Stimulated activated effector memory CD8-positive, alpha-beta T cell treated with anti-CD3 and anti-CD28 coated beads, Interleukin-12 subunit alpha, Interleukin-12 subunit beta, amount 100 ng/mL, for 72 hours (primary cell): ENCODE measurements around the gene HOMER2.
A peak's percentile ranks its signal among the peaks of the same experiment; 100 is the strongest.

Experiments
- ATAC-seq: fragments of 150-1000 bp; cut with Tn5 transposase; 2 replicates; pipeline ENCODE4 v1.10.0; 2021
- DNase-seq, 2 donors: peaks; one replicate each; pipeline ENCODE4 v3.0.0; 2021 to 2022; ENCODE audit warnings: low spot score in 2 of 2
- H3K27ac Mint-ChIP-seq: one replicate; pipeline ENCODE4 v1.8.0; 2022; ENCODE audit warnings: mild to moderate bottlenecking, mixed read lengths
- H3K36me3 Mint-ChIP-seq: one replicate; pipeline ENCODE4 v1.8.0; 2022; ENCODE audit warnings: mild to moderate bottlenecking, mixed read lengths
- H3K4me1 Mint-ChIP-seq: one replicate; pipeline ENCODE4 v1.8.0; 2022; ENCODE audit warnings: mixed read lengths
- H3K4me3 Mint-ChIP-seq: one replicate; pipeline ENCODE4 v1.8.0; 2022; ENCODE audit warnings: mild to moderate bottlenecking, mixed read lengths
- H3K9me3 Mint-ChIP-seq: one replicate; pipeline ENCODE4 v1.8.0; 2022; ENCODE audit warnings: mixed read lengths

HOMER2 gene

DNA sequence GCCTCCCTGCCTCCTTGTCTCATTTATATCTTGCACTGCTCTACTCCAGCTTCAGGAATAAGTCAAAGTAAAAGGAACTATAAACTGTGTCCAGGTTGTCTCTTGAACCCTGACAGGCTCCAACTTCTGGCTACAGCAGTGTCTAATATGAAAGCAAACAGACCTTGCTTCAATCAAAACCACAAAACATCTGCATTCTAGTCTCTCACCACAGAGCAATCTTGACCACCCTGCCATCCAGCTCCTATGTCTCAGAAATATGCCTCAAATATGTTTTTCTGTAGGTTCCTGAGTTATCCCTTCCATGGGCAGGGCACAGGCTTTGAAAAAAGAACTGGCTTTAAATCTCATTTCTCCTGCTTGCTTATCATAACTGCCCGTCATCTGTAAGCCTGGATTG lies 20.5 kb upstream of the HOMER2 start:
- Mint-ChIP-seq H3K4me1 (no peaks in the 10 kb centered on the region), H3K9me3 (no peaks in the 10 kb centered on the region), H3K36me3 (no peaks in the 10 kb centered on the region), H3K27ac (no peak overlapping the region), H3K4me3 (no peak overlapping the region)
- ATAC-seq (no peak), DNase-seq (no peak)

GRCh38 chr15:82971218-82971984 lies 18.9 kb upstream of the HOMER2 start:
- ATAC-seq, result no peak
- H3K36me3 Mint-ChIP-seq, result no peaks in the 10 kb centered on the region
- no peak for DNase-seq
- no peak overlapping the region for H3K27ac Mint-ChIP-seq
- H3K4me3 Mint-ChIP-seq, result no peak overlapping the region
- H3K4me1 Mint-ChIP-seq, result peaks cover 12% of the 10 kb centered on the region
- no peaks in the 10 kb centered on the region for H3K9me3 Mint-ChIP-seq

GRCh38 chr15:82970696-82971095 lies 18.2 kb upstream of the HOMER2 start:
- Mint-ChIP-seq H3K4me3 (no peak overlapping the region), H3K27ac (no peak overlapping the region), H3K36me3 (no peaks in the 10 kb centered on the region), H3K9me3 (no peaks in the 10 kb centered on the region), H3K4me1 (peaks cover 19% of the 10 kb centered on the region)
- ATAC-seq, result no peak
- no peak for DNase-seq

GRCh38 chr15:82970078-82970686 lies 17.7 kb upstream of the HOMER2 start:
- Mint-ChIP-seq H3K9me3 (no peaks in the 10 kb centered on the region), H3K4me3 (no peak overlapping the region), H3K4me1 (peaks cover 20% of the 10 kb centered on the region), H3K36me3 (no peaks in the 10 kb centered on the region), H3K27ac (no peak overlapping the region)
- ATAC-seq, result no peak
- no peak for DNase-seq

GRCh38 chr15:82969353-82969752 lies 16.8 kb upstream of the HOMER2 start:
- ATAC-seq (no peak), DNase-seq (no peak)
- H3K4me1 Mint-ChIP-seq, result peaks cover 20% of the 10 kb centered on the region
- H3K27ac Mint-ChIP-seq, result no peak overlapping the region
- no peaks in the 10 kb centered on the region for H3K36me3 Mint-ChIP-seq
- H3K4me3 Mint-ChIP-seq, result no peak overlapping the region
- no peaks in the 10 kb centered on the region for H3K9me3 Mint-ChIP-seq

DNA sequence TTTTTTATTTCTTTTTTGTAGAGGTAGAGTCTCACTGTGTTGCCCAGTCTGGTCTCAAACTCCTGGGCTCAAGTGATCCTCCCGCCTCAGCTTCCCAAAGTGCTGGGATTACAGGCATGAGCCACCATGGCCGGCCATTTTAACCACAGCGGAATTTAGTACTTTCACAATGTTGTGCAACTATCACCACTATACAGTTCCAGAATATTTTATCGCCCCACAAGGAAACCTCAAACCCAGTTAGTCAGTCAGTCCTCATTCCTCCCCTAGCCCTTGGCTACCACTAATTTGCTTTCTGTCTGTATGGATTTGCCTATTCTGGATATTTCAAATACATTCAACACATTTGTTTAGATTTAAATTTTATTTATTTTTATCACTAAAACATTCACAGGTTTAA lies 15.5 kb upstream of the HOMER2 start:
- no peak overlapping the region for H3K4me3 Mint-ChIP-seq
- DNase-seq, result no peak

GRCh38 chr15:82966671-82967071 lies 14.2 kb upstream of the HOMER2 start:
- Mint-ChIP-seq H3K4me1 (peaks cover 20% of the 10 kb centered on the region), H3K36me3 (no peaks in the 10 kb centered on the region), H3K4me3 (no peak overlapping the region), H3K27ac (no peak overlapping the region), H3K9me3 (no peaks in the 10 kb centered on the region)
- ATAC-seq, result peak; percentile 94
- DNase-seq, result peak in 1 of 2 donors; percentile 73

More for the DNA sequence above, 15.5 kb upstream of the HOMER2 start:
- H3K4me1 Mint-ChIP-seq, result peaks cover 20% of the 10 kb centered on the region
- ATAC-seq, result no peak
- no peak overlapping the region for H3K27ac Mint-ChIP-seq
- H3K9me3 Mint-ChIP-seq, result no peaks in the 10 kb centered on the region
- H3K36me3 Mint-ChIP-seq, result no peaks in the 10 kb centered on the region

GRCh38 chr15:82964890-82965289 lies 12.4 kb upstream of the HOMER2 start:
- no peak overlapping the region for H3K4me3 Mint-ChIP-seq
- no peaks in the 10 kb centered on the region for H3K9me3 Mint-ChIP-seq

DNA sequence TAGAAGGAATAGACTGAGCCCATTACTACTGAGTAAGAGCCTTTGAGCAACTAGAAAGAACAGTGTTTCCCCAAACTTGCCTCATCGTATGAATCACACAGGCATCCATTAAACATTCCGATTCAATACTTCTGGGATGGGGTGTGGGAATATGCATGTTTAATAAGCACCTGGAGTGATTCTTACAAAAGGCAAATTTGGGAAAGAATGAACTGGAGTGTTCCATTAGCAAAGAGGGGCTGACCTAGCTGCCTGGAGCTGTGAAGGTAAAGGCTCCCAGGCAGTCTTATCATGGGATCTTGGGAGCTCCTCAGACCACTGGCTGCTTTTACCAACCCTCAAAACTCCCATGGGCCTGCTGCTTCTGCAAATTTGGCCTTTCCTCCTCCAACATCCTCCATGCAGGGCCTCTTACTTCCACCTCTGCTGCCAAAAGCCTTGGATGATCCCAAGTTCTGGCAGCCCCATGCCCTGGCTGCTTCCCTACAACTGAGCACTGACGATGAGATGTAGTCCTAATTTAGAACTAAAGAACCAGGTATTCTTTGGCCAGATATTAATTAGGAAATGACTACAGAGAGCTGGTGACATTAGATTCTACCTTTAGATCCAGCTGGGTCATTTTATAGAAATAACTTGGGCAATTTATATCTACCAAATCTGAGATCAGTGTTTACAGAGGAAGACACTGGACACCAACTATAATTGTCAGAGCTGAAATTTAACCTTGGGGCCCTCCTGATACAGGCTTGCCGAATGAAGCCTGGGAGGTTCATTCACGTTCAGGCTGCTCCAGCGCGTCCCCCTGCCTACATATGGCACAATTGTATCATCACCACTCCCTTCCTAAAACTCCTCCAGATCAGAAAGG lies 11.2 kb upstream of the HOMER2 start:
- DNase-seq, result no peak
- peaks cover 20% of the 10 kb centered on the region for H3K4me1 Mint-ChIP-seq
- no peak overlapping the region for H3K4me3 Mint-ChIP-seq
- no peaks in the 10 kb centered on the region for H3K36me3 Mint-ChIP-seq
- H3K27ac Mint-ChIP-seq, result no peak overlapping the region
- no peak for ATAC-seq
- H3K9me3 Mint-ChIP-seq, result no peaks in the 10 kb centered on the region

More at GRCh38 chr15:82964890-82965289, 12.4 kb upstream of the HOMER2 start:
- Mint-ChIP-seq H3K27ac (no peak overlapping the region), H3K36me3 (no peaks in the 10 kb centered on the region), H3K4me1 (peaks cover 20% of the 10 kb centered on the region)
- DNase-seq (no peak), ATAC-seq (no peak)

DNA sequence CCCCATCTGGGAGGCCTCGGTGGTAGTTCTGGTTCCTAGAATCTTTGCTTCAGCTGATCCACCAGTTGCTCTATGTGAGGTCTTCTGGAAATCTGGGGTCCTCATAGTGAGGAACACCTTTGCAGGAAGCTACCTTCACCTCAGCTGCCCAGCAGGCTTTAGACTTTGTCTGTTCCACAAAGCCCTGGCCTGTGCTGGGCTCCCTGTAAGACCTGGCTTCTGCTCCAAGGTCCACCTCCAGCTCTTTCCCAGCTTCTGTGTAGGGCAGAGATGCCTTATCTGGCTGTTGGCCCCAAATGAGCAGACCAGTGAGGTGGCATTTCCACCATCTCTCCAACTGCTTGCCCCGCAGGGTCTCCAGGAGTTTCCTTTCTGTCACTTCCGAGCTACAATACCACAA lies 8.2 kb upstream of the HOMER2 start:
- Mint-ChIP-seq H3K4me1 (peaks cover 2% of the 10 kb centered on the region), H3K9me3 (no peaks in the 10 kb centered on the region), H3K36me3 (no peaks in the 10 kb centered on the region), H3K27ac (no peak overlapping the region), H3K4me3 (no peak overlapping the region)
- DNase-seq (no peak), ATAC-seq (no peak)

DNA sequence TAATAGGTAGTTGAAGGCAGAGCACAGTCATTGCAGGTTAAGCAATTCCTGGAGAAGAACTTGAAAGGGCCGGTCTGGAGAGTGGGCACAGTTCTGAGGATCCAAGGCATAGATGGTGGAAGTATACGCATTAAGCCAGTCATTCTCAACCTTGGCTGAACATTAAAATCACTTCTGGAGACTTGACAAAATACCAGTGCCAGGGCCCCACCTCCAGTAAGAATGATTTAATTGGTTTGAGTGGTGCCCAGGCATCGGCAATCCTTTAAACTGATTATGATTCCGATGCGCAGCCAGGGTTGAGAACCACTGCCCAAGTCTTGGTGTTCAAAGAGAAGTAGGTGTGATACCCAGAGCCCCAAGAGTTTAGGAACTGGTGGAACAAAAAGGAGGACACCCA lies 6.9 kb upstream of the HOMER2 start:
- no peak overlapping the region for H3K27ac Mint-ChIP-seq
- H3K4me3 Mint-ChIP-seq, result no peak overlapping the region
- DNase-seq, result no peak
- H3K9me3 Mint-ChIP-seq, result no peaks in the 10 kb centered on the region
- no peaks in the 10 kb centered on the region for H3K36me3 Mint-ChIP-seq
- H3K4me1 Mint-ChIP-seq, result no peaks in the 10 kb centered on the region
- no peak for ATAC-seq

DNA sequence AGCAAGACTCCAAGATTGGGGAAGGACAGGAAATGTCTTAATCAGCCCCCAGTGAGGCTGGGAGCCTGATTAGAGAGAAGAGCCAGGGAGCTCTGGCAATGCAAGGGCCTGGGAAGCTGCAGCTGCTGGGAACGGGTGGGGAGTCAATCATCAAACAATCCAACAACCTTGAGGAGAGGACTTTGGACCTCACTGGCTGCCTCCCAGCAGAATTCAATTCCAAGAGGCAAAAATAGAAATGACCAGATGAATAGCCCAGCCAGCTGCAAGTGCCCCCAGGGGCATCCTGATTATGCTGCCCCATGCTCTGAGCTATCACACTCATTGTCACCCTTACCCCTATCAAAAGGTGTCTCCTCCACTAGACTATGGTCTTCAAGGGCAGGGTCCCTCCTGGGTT lies 6.1 kb upstream of the HOMER2 start:
- DNase-seq (no peak), ATAC-seq (no peak)
- Mint-ChIP-seq H3K27ac (no peak overlapping the region), H3K9me3 (no peaks in the 10 kb centered on the region), H3K4me3 (no peak overlapping the region), H3K36me3 (no peaks in the 10 kb centered on the region), H3K4me1 (no peaks in the 10 kb centered on the region)

GRCh38 chr15:82951472-82952157 lies 905 bp downstream of the HOMER2 start:
- DNase-seq (no peak), ATAC-seq (peak; percentile 54)
- Mint-ChIP-seq H3K36me3 (no peaks in the 10 kb centered on the region), H3K4me3 (no peak overlapping the region), H3K9me3 (no peaks in the 10 kb centered on the region), H3K27ac (no peak overlapping the region), H3K4me1 (no peaks in the 10 kb centered on the region)

DNA sequence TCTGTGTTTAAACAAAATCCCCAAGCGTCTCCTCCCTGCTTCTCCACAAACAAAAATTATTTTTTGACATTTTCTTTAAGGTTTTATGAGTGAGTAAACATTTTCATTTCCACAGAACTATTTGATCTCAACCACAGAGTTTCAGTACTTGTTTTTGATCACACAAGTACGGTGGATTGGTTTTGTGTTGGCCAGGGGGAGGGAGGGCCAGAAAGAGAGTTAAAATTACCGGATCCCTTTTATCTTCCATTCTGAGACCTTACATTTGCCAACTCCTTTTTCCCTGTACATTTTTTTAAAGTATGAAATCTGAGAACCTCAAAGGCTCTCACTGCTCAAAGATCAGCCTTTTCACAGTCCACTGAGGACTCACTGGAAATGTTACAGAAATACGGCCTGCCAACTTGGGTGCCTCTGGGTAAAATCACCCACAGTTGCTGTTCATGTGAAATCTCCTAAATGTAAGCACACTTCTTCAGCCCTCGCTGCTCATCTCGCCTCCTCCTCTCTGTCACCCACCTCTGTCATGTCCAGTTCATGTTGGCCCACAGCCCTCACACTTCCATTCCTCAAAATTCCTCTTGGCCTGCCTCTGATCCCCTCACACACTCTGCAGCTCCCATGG lies 1.7 kb downstream of the HOMER2 start:
- no peak overlapping the region for H3K27ac Mint-ChIP-seq
- no peaks in the 10 kb centered on the region for H3K36me3 Mint-ChIP-seq
- no peak for DNase-seq
- peak; percentile 66 for ATAC-seq
- H3K4me1 Mint-ChIP-seq, result no peaks in the 10 kb centered on the region
- H3K4me3 Mint-ChIP-seq, result no peak overlapping the region
- H3K9me3 Mint-ChIP-seq, result no peaks in the 10 kb centered on the region

- no peak for DNase-seq
- Mint-ChIP-seq H3K4me3 (no peak overlapping the region), H3K4me1 (no peaks in the 10 kb centered on the region), H3K9me3 (no peaks in the 10 kb centered on the region), H3K27ac (no peak overlapping the region), H3K36me3 (no peaks in the 10 kb centered on the region)
- ATAC-seq, result no peak
Measured at GRCh38 chr15:82950295-82950694, 2.2 kb downstream of the HOMER2 start.
